Measurements from ENCODE around the gene EML6.
"Not testable (repeated sequence)": the region's sequence is repeated elsewhere in the genome, so short reads cannot be mapped to it uniquely, and the experiment has no call there.

EML6 gene

GRCh38 chr2:54723131-54723995 lies at the start of gene EML6:
TSS of gene EML6 (plus strand) at chr2:54723662. CDS start at chr2:54725062, 1,400 bp downstream.
- DNase-seq (ENCODE audit: low read depth), result peak; percentile 91

- DNase-seq (ENCODE audit: low read depth), result no peak
Observed at GRCh38 chr2:54675281-54675680, 48.2 kb upstream of the EML6 start.

GRCh38 chr2:54675738-54676137 lies 47.7 kb upstream of the EML6 start:
- no peak for DNase-seq (ENCODE audit: low read depth)

GRCh38 chr2:54676656-54677055 lies 46.8 kb upstream of the EML6 start:
- peak; percentile 28 for DNase-seq (ENCODE audit: low read depth)

GRCh38 chr2:54677476-54678265 lies 45.8 kb upstream of the EML6 start:
- DNase-seq (ENCODE audit: low read depth), result no peak

GRCh38 chr2:54678719-54679118 lies 44.7 kb upstream of the EML6 start:
- DNase-seq (ENCODE audit: low read depth), result no peak

GRCh38 chr2:54680397-54681041 lies 42.9 kb upstream of the EML6 start:
- DNase-seq (ENCODE audit: low read depth), result no peak

GRCh38 chr2:54681416-54681815 lies 42.0 kb upstream of the EML6 start:
- DNase-seq (ENCODE audit: low read depth), result no peak

GRCh38 chr2:54683596-54683995 lies 39.9 kb upstream of the EML6 start:
- DNase-seq (ENCODE audit: low read depth), result no peak

GRCh38 chr2:54685263-54685775 lies 38.1 kb upstream of the EML6 start:
- no peak for DNase-seq (ENCODE audit: low read depth)

GRCh38 chr2:54687595-54688152 lies 35.8 kb upstream of the EML6 start:
- DNase-seq (ENCODE audit: low read depth), result no peak

GRCh38 chr2:54691445-54692135 lies 31.9 kb upstream of the EML6 start:
- DNase-seq (ENCODE audit: low read depth), result no peak

GRCh38 chr2:54692556-54692955 lies 30.9 kb upstream of the EML6 start:
- no peak for DNase-seq (ENCODE audit: low read depth)

- DNase-seq (ENCODE audit: low read depth), result no peak
Observed at GRCh38 chr2:54695378-54695777, 28.1 kb upstream of the EML6 start.

- no peak for DNase-seq (ENCODE audit: low read depth)
Observed at GRCh38 chr2:54697934-54698333, 25.5 kb upstream of the EML6 start.

GRCh38 chr2:54698926-54699325 lies 24.5 kb upstream of the EML6 start:
- DNase-seq (ENCODE audit: low read depth), result not testable (repeated sequence)

GRCh38 chr2:54699665-54700064 lies 23.8 kb upstream of the EML6 start:
- DNase-seq (ENCODE audit: low read depth), result no peak

GRCh38 chr2:54701029-54701428 lies 22.4 kb upstream of the EML6 start:
- no peak for DNase-seq (ENCODE audit: low read depth)

GRCh38 chr2:54704238-54704637 lies 19.2 kb upstream of the EML6 start:
- DNase-seq (ENCODE audit: low read depth), result no peak

GRCh38 chr2:54704688-54705605 lies 18.5 kb upstream of the EML6 start:
- DNase-seq (ENCODE audit: low read depth), result no peak
